Measurements from ENCODE around the gene NFE2L1. TPM values are rescaled to one million over a fixed set of nuclear protein-coding genes. Genes with fewer than 3 reads are reported as not detected.

The NFE2L1 gene
- polyA plus RNA-seq, 2 donors, result 39.4 to 45.7 TPM

GRCh38 chr17:48022901-48023300 is 25.3 kb upstream of the NFE2L1 start:
- Histone ChIP-seq H3K27ac (ENCODE audit: low read depth in 2 of 2, low read length in 1 of 2) (no peak overlapping the region), H3K36me3 (ENCODE audit: control insufficient read depth in 2 of 2, insufficient read depth in 2 of 2, low read length in 1 of 2) (no peaks in the 10 kb centered on the region), H3K9me3 (ENCODE audit: control insufficient read depth in 2 of 2, insufficient read depth in 1 of 2, low read depth in 1 of 2, low read length in 1 of 2) (no peaks in the 10 kb centered on the region), H3K27me3 (ENCODE audit: control insufficient read depth in 1 of 2, insufficient read depth in 2 of 2, low read length in 2 of 2) (no peaks in the 10 kb centered on the region), H3K4me3 (ENCODE audit: low read depth in 1 of 2, low read length in 2 of 2) (no peak overlapping the region), H3K4me1 (ENCODE audit: control insufficient read depth in 2 of 2, insufficient read depth in 2 of 2, low read length in 1 of 2) (peaks cover 10 to 26% of the 10 kb centered on the region in 2 donors)
- 44 to 48% methylated on average over 6 of the region's 6 CpGs for WGBS, 2 donors

- peaks cover 10 to 26% of the 10 kb centered on the region in 2 donors for H3K4me1 ChIP-seq (ENCODE audit: control insufficient read depth in 2 of 2, insufficient read depth in 2 of 2, low read length in 1 of 2)
- H3K27ac ChIP-seq (ENCODE audit: low read depth in 2 of 2, low read length in 1 of 2), result peak overlapping the region; percentile 71 to 78
- no peaks in the 10 kb centered on the region for H3K36me3 ChIP-seq (ENCODE audit: control insufficient read depth in 2 of 2, insufficient read depth in 2 of 2, low read length in 1 of 2)
- H3K9me3 ChIP-seq (ENCODE audit: control insufficient read depth in 2 of 2, insufficient read depth in 1 of 2, low read depth in 1 of 2, low read length in 1 of 2), result no peaks in the 10 kb centered on the region
- no peaks in the 10 kb centered on the region for H3K27me3 ChIP-seq (ENCODE audit: control insufficient read depth in 1 of 2, insufficient read depth in 2 of 2, low read length in 2 of 2)
- peak overlapping the region; percentile 17 to 40 for H3K4me3 ChIP-seq (ENCODE audit: low read depth in 1 of 2, low read length in 2 of 2)
- 0 to 1% methylated on average over 53 to 54 of the region's 54 CpGs for WGBS, 2 donors
Measured at GRCh38 chr17:48023400-48024148, 24.6 kb upstream of the NFE2L1 start.

- Histone ChIP-seq H3K9me3 (ENCODE audit: control insufficient read depth in 2 of 2, insufficient read depth in 1 of 2, low read depth in 1 of 2, low read length in 1 of 2) (no peaks in the 10 kb centered on the region), H3K27ac (ENCODE audit: low read depth in 2 of 2, low read length in 1 of 2) (peak overlapping the region; percentile 71 to 78), H3K4me1 (ENCODE audit: control insufficient read depth in 2 of 2, insufficient read depth in 2 of 2, low read length in 1 of 2) (peaks cover 10 to 26% of the 10 kb centered on the region in 2 donors), H3K4me3 (ENCODE audit: low read depth in 1 of 2, low read length in 2 of 2) (peak overlapping the region; percentile 17 to 40), H3K27me3 (ENCODE audit: control insufficient read depth in 1 of 2, insufficient read depth in 2 of 2, low read length in 2 of 2) (no peaks in the 10 kb centered on the region), H3K36me3 (ENCODE audit: control insufficient read depth in 2 of 2, insufficient read depth in 2 of 2, low read length in 1 of 2) (no peaks in the 10 kb centered on the region)
- WGBS, 2 donors, result 0% methylated on average over 51 to 54 of the region's 54 CpGs
Measured at GRCh38 chr17:48024149-48025039, 23.8 kb upstream of the NFE2L1 start.

DNA sequence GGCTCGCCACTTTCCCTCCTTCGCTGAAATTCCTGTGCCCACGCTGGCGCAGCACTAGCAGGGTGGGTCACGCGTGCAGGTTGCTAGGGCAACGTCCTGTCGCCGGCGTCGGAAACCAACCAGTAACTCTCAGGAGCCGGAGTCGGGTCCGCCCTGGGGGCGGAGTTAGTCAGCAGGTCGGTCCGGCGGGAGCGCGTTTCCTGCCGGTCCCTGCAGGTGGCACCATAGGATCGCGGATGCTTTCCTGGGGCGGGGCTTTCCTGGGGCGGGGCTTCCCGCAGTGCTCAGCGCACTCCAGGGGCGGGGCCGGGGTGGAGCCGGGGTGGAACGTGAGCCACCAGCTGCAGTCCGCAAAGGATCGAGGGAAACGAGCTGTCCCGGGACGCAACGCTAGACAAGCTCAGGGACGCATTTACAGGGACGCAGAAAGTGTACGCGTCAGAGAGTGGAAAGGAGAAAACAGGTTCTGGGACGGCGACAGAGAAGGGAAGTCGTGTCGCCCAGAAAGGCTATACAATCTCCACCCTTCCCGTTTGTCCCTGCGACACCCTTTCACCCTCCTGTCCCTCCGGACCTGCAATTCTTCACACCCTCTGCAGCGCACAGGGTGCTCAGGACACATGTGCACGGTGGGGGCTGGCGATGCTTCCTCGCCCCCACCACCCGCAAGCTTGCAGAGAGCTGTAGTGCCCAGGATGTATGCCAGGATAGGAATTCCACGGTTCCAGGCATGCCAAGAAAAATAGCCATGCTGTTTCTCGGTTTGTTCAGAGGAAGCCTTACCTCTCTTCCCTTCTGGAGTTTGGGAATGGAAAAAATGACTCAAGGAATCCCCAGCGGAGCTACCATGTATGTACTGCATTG is 22.9 kb upstream of the NFE2L1 start:
- Histone ChIP-seq H3K27ac (ENCODE audit: low read depth in 2 of 2, low read length in 1 of 2) (peak overlapping the region; percentile 81 to 91), H3K9me3 (ENCODE audit: control insufficient read depth in 2 of 2, insufficient read depth in 1 of 2, low read depth in 1 of 2, low read length in 1 of 2) (no peaks in the 10 kb centered on the region), H3K4me3 (ENCODE audit: low read depth in 1 of 2, low read length in 2 of 2) (peak overlapping the region; percentile 40 to 41), H3K4me1 (ENCODE audit: control insufficient read depth in 2 of 2, insufficient read depth in 2 of 2, low read length in 1 of 2) (peaks cover 10 to 26% of the 10 kb centered on the region in 2 donors), H3K27me3 (ENCODE audit: control insufficient read depth in 1 of 2, insufficient read depth in 2 of 2, low read length in 2 of 2) (no peaks in the 10 kb centered on the region), H3K36me3 (ENCODE audit: control insufficient read depth in 2 of 2, insufficient read depth in 2 of 2, low read length in 1 of 2) (no peaks in the 10 kb centered on the region)
- WGBS, 2 donors, result 1% methylated on average over 52 to 56 of the region's 56 CpGs

DNA sequence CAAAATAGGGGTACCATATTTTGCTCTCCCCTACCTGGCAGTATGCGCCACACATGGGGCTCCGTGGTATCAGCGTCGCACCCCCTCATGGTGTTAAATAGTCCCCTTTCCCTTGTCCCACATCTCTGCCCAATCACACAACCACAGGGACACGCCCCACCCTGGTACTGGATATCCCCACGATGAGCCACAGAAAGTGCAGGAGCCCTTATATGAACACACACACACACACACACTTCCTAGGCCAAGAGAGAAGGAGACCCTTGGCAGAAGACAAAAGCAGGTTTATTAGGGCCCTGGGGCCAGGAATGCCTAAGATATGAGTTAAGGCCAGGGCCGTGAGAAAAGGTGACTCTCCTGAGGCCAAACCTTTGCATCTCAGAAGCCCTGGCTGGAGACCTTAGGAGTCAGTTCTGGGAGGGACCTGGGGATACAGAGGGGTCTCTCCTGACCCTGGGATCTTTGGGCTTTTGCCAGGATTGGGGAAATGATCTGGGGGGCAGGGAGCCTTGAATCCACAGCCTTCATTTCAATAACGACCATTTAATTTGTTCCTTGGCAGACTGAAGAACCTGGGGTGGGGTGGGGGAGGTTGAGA is 22.2 kb upstream of the NFE2L1 start:
- WGBS, 2 donors, result 16 to 21% methylated on average over 8 of the region's 8 CpGs
- Histone ChIP-seq H3K27me3 (ENCODE audit: control insufficient read depth in 1 of 2, insufficient read depth in 2 of 2, low read length in 2 of 2) (no peaks in the 10 kb centered on the region), H3K4me1 (ENCODE audit: control insufficient read depth in 2 of 2, insufficient read depth in 2 of 2, low read length in 1 of 2) (peaks cover 10 to 26% of the 10 kb centered on the region in 2 donors), H3K4me3 (ENCODE audit: low read depth in 1 of 2, low read length in 2 of 2) (no peak overlapping the region), H3K27ac (ENCODE audit: low read depth in 2 of 2, low read length in 1 of 2) (peak overlapping the region in 1 of 2 donors; percentile 68), H3K36me3 (ENCODE audit: control insufficient read depth in 2 of 2, insufficient read depth in 2 of 2, low read length in 1 of 2) (no peaks in the 10 kb centered on the region), H3K9me3 (ENCODE audit: control insufficient read depth in 2 of 2, insufficient read depth in 1 of 2, low read depth in 1 of 2, low read length in 1 of 2) (no peaks in the 10 kb centered on the region)

GRCh38 chr17:48026502-48027321 is 21.4 kb upstream of the NFE2L1 start:
- no peaks in the 10 kb centered on the region for H3K27me3 ChIP-seq (ENCODE audit: control insufficient read depth in 1 of 2, insufficient read depth in 2 of 2, low read length in 2 of 2)
- H3K4me3 ChIP-seq (ENCODE audit: low read depth in 1 of 2, low read length in 2 of 2), result no peak overlapping the region
- 15 to 26% methylated on average over 16 to 18 of the region's 18 CpGs for WGBS, 2 donors
- peaks cover 10 to 26% of the 10 kb centered on the region in 2 donors for H3K4me1 ChIP-seq (ENCODE audit: control insufficient read depth in 2 of 2, insufficient read depth in 2 of 2, low read length in 1 of 2)
- H3K36me3 ChIP-seq (ENCODE audit: control insufficient read depth in 2 of 2, insufficient read depth in 2 of 2, low read length in 1 of 2), result no peaks in the 10 kb centered on the region
- no peaks in the 10 kb centered on the region for H3K9me3 ChIP-seq (ENCODE audit: control insufficient read depth in 2 of 2, insufficient read depth in 1 of 2, low read depth in 1 of 2, low read length in 1 of 2)
- peak overlapping the region in 1 of 2 donors; percentile 68 for H3K27ac ChIP-seq (ENCODE audit: low read depth in 2 of 2, low read length in 1 of 2)

- H3K36me3 ChIP-seq (ENCODE audit: control insufficient read depth in 2 of 2, insufficient read depth in 2 of 2, low read length in 1 of 2), result no peaks in the 10 kb centered on the region
- H3K4me1 ChIP-seq (ENCODE audit: control insufficient read depth in 2 of 2, insufficient read depth in 2 of 2, low read length in 1 of 2), result peaks cover 10 to 26% of the 10 kb centered on the region in 2 donors
- H3K27ac ChIP-seq (ENCODE audit: low read depth in 2 of 2, low read length in 1 of 2), result no peak overlapping the region
- no peaks in the 10 kb centered on the region for H3K27me3 ChIP-seq (ENCODE audit: control insufficient read depth in 1 of 2, insufficient read depth in 2 of 2, low read length in 2 of 2)
- 69 to 90% methylated on average over 12 of the region's 12 CpGs for WGBS, 2 donors
- no peak overlapping the region for H3K4me3 ChIP-seq (ENCODE audit: low read depth in 1 of 2, low read length in 2 of 2)
- H3K9me3 ChIP-seq (ENCODE audit: control insufficient read depth in 2 of 2, insufficient read depth in 1 of 2, low read depth in 1 of 2, low read length in 1 of 2), result no peaks in the 10 kb centered on the region
Measured at GRCh38 chr17:48027322-48027981, 20.7 kb upstream of the NFE2L1 start.

DNA sequence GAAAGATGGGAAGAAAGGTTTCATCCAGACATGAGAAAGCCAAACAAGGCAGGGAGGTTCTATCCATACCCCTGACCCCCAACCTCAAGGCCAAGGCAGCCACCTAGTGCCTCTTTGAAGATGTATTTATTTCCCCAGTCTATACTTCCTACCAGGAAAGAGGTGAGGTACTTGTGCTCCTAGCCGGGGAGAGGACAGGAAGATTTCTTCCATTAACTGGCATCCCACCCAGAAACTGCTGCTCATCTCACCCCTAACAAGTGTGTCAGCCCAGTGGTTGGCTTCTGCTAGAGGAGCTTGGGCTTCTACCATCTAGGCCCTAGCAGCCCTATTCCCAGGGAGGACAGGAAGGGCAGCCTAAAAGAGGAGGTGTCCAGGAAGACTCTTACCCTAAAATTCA is 19.4 kb upstream of the NFE2L1 start:
- 80 to 82% methylated on average over 1 of the region's 1 CpG for WGBS, 2 donors
- H3K27ac ChIP-seq (ENCODE audit: low read depth in 2 of 2, low read length in 1 of 2), result no peak overlapping the region

More for the DNA sequence above, 19.4 kb upstream of the NFE2L1 start:
- Histone ChIP-seq H3K4me1 (ENCODE audit: control insufficient read depth in 2 of 2, insufficient read depth in 2 of 2, low read length in 1 of 2) (peaks cover 5 to 21% of the 10 kb centered on the region in 2 donors), H3K4me3 (ENCODE audit: low read depth in 1 of 2, low read length in 2 of 2) (no peak overlapping the region), H3K27me3 (ENCODE audit: control insufficient read depth in 1 of 2, insufficient read depth in 2 of 2, low read length in 2 of 2) (no peaks in the 10 kb centered on the region), H3K9me3 (ENCODE audit: control insufficient read depth in 2 of 2, insufficient read depth in 1 of 2, low read depth in 1 of 2, low read length in 1 of 2) (no peaks in the 10 kb centered on the region), H3K36me3 (ENCODE audit: control insufficient read depth in 2 of 2, insufficient read depth in 2 of 2, low read length in 1 of 2) (peaks cover 0 to 2% of the 10 kb centered on the region in 2 donors)
